GM18868 (cell line): ENCODE measurements around the gene TSPAN13.

Experiments used
- ATAC-seq: cut with Tn5 transposase; IDR thresholded peaks from one replicate; pipeline ENCODE4 v1.9.1; 2021; ENCODE audit warnings: mild to moderate bottlenecking, moderate library complexity; ENCODE audit not compliant: unreplicated experiment

Gene TSPAN13

GRCh38 chr7:16773884-16774283 lies 20.3 kb downstream of the TSPAN13 start:
- no peak for ATAC-seq

GRCh38 chr7:16774294-16774693 lies 20.7 kb downstream of the TSPAN13 start:
- ATAC-seq: no peak

- no peak for ATAC-seq
These were observed 21.4 kb downstream of the TSPAN13 start for GRCh38 chr7:16774986-16775385.

GRCh38 chr7:16776053-16776452 lies 22.5 kb downstream of the TSPAN13 start:
- ATAC-seq: no peak

GRCh38 chr7:16778476-16778875 lies 24.9 kb downstream of the TSPAN13 start:
- no peak for ATAC-seq

GRCh38 chr7:16779051-16779450 lies 25.5 kb downstream of the TSPAN13 start:
- ATAC-seq: no peak

- ATAC-seq: no peak
These were observed 27.0 kb downstream of the TSPAN13 start for GRCh38 chr7:16780596-16780995.

GRCh38 chr7:16785321-16785720 lies 31.8 kb downstream of the TSPAN13 start:
- no peak for ATAC-seq

GRCh38 chr7:16785846-16786245 lies 32.3 kb downstream of the TSPAN13 start:
- no peak for ATAC-seq

- ATAC-seq: no peak
These were observed 32.7 kb downstream of the TSPAN13 start for GRCh38 chr7:16786257-16786656.

- ATAC-seq: no peak
These were observed 33.6 kb downstream of the TSPAN13 start for GRCh38 chr7:16787127-16787526.

- ATAC-seq: no peak
These were observed 37.5 kb downstream of the TSPAN13 start for GRCh38 chr7:16791071-16791470.

- ATAC-seq: no peak
These were observed 38.5 kb downstream of the TSPAN13 start for GRCh38 chr7:16791905-16792698.

- no peak for ATAC-seq
These were observed 41.4 kb downstream of the TSPAN13 start for GRCh38 chr7:16794986-16795385.

- no peak for ATAC-seq
These were observed 42.1 kb downstream of the TSPAN13 start for GRCh38 chr7:16795624-16796023.

GRCh38 chr7:16801111-16801542 lies 47.6 kb downstream of the TSPAN13 start:
- peak; percentile 77 for ATAC-seq

- ATAC-seq: no peak
These were observed 48.0 kb downstream of the TSPAN13 start for GRCh38 chr7:16801579-16801978.

- ATAC-seq: no peak
These were observed 49.6 kb downstream of the TSPAN13 start for GRCh38 chr7:16803125-16803524.

- no peak for ATAC-seq
These were observed 50.5 kb downstream of the TSPAN13 start for GRCh38 chr7:16803881-16804673.

GRCh38 chr7:16804674-16805439 lies 51.3 kb downstream of the TSPAN13 start, which contains the start of gene AGR2:
AGR2 (minus strand) TSS chr7:16804999; CDS start chr7:16801796, 3,203 bp downstream.
- no peak for ATAC-seq

- no peak for ATAC-seq
These were observed 51.9 kb downstream of the TSPAN13 start for GRCh38 chr7:16805441-16805840.
